HG02938 (cell line): Measurements from ENCODE around the gene SGMS1.
"Not testable (repeated sequence)": the region's sequence is repeated elsewhere in the genome, so short reads cannot be mapped to it uniquely, and the experiment has no call there.

ENCODE experiments used
- ATAC-seq: cut with Tn5 transposase; IDR thresholded peaks from one replicate; pipeline ENCODE4 v1.9.1; 2021; ENCODE audit warnings: mild to moderate bottlenecking, moderate library complexity; ENCODE audit not compliant: unreplicated experiment

The SGMS1 gene

DNA sequence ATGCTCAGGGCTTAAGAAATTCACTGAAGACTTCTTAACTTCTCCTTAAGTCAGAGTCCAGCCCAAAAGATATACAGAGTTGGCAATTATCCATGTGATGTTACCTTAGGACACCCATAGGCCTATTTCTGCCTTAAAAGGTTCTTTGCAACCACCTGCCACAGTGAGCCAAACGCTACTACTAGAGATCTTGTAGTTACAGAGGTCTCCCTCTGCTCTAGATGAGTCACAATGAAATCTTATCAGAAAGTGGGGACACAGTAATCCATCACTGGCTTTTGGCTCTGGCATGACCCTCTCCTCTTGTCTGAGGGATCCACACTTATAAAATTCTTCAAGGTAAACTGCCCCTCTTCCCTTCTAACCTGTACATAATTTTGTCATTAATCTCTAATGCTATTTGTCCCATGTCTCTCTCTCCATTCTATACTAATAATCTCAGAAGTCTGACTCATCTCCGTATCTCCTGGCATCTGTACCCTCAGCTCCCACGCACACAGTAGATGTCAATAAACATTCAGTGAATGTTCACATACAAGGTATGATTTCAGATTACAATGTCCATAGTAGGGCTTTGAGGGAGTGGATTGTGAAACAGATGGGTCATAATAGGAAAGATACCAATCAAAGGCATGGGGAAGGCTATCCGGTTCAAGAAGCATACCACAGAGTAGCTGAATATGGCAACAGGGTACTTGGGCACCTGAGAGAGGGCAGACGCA, 112.1 kb downstream of the SGMS1 start:
- ATAC-seq, result peak; percentile 25

DNA sequence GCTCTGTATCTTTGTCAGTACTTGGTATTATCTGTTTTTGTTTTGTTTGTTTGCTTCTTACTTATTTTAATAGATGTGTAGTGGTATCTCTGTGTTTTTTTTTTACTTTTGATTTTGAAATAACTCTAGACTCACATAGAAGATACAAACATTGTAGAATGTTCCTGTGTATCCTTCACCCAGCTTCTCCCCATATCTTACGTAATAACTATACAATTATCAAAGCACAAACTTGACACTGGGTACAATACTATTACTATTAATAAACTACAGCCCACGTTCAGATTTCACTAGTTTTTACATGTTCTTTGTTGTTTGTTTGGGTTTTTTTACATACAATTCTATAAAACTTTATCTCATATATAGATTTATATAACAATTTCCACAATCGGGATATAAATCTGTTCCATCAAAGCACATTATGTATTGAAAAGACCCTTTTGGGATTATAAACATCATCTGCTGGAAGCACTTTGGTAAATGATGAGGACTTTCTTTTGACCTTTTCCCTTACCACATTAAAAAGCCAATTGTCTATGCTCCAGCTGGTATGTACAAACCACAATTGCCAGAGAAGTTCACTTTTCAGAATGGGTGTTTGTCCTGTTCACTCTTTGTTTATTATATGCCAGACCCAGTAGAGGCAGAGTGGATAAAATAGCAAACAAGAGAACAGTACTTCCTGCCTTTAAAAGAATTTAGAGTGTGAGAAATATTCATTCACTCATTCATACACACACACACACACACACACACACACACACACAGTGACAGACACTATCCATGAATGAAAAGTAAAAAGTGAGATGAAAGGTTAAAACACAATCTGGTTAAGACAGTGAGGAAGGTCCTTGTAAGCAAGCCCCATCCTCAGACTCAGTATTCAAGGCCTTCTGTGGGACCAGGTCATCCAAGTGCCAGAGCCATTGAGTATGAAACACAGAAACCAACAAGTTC, 113.0 kb downstream of the SGMS1 start:
- no peak for ATAC-seq

DNA sequence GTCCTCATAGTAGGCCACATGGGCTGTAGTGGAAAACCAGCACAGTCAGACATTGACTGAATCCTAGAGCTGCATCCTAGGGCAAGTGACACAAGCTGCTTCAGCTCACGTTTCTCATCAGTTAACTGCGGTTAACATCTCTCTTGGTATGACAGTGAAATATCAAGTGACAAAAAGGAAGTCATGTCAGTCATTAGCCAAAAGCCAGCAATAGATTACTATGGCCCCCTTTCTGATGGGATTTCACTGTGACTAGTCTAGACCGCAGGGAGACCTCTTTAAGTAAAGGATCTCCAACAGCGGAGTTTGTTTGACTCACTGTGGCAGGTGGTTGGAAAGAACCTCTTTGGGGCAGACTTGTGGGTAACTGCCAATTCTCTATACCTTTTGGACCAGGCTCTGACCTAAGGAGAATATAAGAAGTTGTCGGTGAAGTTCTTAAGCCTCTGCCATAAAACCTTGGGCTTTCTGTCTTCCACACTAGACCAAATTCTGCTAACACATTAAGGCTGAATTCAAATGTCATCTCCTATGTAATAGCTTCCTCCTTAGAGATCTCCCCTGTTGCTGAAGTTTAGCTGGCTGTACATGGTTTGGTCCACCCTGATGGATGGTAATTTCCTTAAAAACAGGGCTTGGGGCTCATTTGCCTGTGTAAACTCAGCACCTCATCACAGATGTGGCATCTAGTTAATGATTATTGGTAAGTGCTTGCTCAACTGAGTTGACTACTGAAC, 115.3 kb downstream of the SGMS1 start:
- peak; percentile 75 for ATAC-seq

DNA sequence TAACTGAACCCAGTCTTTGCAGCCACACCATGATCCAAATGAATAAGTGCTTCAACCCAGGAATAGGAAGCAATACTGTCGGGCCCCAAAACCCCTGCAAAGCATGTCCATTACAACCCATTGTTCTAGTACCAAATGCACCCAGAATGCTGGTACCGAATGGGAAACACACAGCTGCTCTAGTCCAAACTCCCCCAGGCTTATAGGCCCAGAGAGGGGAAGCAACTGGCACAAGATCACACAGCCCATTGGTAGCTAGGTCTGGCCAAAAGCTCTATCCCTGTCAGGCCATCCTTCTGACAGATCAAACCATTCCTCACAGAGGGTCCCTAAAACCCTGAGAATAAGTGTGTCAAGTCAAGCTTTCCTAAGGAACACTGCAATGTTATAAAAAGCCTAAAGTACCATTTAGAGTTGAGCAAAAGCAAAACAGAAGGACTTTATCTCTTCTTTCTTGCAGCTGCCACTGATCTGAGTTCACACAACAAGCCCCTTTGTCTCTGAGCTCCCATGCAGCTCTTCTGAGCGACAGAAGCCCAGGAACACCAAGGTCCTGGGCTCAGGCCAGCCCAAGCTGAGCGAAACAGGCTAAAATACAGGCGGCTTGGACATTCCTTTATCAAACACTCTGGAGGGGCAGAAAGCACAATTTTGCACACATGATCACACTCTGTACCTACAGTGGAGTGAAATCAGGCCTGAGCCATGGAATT, 116.7 kb downstream of the SGMS1 start:
- ATAC-seq, result no peak

DNA sequence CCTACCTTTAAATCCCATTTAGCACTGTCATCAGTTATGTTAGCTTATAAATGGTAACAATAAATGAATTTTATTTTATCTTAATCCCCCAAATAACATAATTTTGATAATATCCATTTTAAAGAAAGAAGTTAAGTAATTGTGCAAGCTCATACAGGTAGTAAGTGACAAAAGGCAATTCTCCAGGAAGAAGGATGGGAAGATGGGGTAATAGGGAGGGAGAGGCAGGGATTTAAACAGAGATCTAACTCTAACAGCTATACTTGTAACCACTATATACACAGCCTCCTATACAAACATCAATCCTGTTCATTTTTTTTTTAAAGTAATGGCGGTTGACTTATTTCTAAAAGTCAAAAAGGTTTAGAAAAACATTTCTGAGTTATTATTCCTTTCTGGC, 119.4 kb downstream of the SGMS1 start:
- ATAC-seq, result no peak

DNA sequence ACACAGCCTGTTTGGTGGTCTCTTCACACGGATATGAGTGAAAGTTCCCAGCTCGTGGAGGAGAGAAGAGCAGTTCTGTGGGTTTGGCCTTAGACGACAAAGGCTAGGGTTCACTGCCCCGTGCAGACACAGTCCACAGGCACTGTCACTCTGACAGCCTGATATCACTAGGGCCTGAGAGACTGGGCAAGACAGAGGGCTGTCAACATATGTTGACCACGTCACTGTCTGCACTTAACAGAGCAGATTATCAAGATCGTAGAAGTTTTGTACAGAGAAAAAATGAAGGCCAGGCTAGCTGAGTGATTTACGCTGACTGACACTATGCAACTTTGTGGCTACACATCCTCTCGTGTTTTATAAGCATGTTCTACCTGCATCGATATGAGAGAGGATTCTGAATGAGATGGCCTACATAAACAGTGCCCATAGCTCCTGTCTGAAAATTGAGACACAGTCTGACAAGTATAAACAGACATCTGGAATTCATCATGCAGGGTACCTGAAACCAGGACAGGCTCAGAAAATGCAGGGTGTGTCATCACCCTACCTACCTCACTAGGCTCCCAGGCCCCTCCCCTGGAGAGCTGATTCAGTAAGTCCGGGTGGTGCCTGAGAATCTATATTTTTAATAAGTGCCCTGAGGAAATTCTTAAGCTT, 120.0 kb downstream of the SGMS1 start:
- ATAC-seq, result no peak

DNA sequence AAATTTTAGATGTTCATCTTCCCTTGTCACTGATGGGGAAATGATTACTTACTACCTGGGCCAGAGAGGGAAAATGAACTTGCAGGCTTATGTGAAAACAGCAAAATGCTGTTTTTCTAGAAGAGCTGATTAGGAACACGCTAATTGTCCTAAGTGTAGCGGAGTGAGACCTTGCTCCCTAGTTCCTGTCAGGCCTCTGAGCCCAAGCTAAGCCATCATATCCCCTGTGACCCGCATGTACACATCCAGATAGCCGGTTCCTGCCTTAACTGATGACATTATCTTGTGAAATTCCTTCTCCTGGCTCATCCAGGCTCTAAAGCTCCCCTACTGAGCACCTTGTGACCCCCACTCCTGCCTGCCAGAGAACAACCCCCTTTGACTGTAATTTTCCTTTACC, 120.6 kb downstream of the SGMS1 start:
- not testable (repeated sequence) for ATAC-seq

DNA sequence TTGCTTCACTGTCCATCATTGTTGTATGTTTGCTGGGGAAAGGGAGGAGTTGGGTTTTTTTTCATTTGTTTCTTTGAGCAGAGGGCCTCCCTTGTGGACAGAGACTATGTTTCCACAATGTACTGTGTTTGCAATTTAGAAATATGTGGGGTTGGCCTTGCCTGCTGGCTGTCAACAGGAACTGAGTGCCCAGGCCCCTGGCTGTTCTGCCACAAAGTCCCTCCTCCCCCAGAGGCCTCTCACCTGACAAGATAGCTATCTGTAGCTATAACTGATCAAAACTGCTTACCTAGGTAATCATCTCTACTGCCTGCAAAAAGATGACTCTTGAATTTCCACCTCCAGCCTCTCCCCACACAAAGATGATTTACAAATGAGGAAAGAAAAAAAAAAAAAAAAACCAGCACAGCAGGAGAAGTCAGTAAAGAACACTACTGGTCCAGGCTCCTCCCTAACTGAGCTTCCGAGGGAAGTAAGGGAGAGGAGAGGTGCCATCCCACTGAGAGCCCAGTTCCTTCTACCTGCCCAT, 121.8 kb downstream of the SGMS1 start:
- ATAC-seq, result no peak

DNA sequence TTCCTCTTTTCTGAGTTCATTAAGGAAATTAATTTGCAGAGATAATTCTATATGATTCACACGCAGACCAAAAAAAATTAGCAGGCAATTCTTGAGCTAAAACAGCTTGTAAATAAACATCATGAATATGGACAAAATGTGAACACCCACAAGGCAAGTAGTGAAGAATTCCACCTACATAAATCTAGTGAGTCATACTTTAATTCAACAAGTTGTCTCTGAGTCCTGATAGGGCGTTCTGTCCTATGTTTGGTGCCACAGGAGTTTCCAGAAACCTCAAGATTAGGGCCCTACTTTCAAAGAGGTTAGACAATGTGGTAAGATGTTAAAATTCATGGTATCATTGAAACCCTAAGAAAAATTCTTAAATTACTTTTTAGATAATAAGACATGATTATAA, 122.3 kb downstream of the SGMS1 start:
- no peak for ATAC-seq

DNA sequence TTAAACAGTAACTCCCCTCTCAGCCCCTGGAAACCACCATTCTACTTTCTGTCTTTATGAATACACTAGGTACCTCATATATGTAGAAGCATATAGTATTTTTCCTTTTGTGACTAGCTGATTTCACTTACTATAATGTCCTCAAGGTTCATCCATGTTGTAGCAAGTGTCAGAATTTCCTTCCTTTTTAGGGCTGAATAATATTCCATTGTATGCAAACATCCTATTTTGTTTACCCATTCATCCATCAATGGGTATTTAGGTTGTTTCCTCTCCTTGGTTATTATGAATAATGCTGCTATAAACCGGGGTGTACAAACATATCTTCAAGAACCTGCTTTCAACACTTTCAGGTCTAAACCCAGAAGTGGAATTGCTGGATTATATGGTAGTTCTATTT, 125.3 kb downstream of the SGMS1 start:
- peak; percentile 35 for ATAC-seq

DNA sequence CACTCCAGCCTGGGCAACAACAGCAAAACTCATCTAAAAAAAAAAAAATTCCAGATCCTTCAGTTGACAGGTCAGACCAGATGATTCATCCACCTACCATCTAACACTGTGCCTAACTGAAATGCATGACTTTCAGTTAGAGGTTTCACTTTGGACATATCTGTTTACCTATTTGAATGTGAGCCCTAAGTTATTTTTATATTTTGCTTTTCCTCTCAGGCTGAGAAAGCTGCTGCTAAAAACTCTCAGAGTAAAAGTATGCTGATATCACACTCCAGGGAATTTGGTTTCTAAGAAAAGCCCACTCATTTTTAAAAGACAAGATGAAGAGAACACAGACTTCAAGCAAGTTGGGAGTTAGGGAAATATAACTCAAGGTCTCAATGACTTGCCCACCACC, 126.0 kb downstream of the SGMS1 start:
- peak; percentile 92 for ATAC-seq

DNA sequence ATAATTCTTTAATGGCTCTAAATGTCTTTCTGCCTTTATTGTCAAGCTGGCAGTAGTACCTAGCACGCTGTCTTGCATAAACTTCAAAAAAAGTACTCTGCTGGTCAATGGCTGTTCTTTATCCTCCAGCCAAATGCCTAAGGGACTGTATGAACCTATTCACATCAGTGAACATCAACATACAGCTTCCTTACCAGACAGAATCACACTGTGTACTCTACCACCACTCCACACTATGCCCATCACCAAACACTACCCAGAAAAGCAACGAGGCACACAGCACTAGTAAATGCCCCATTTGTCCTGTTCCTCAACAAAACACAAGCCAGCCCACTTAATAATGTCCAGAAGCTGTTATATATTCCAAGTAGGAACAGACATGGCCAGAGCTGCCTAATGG, 127.5 kb downstream of the SGMS1 start:
- ATAC-seq, result no peak

DNA sequence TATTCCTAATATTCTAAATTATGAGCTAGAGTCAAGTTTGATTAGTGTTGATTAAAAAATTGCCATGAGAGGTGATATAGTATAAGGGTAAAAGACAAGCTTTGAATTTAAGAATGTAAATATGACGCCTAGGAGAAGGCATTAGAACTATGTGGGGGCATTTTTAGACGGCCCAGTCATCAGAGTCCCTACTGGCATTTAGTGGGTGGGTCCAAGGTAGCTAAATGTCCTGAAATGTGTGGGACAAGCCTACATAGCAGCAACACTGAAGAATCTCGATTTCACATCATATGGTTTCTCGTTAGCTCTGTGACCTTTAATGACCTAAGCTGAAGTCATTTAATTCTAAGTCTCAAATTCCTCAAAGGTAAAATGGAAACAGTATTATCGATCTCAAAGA, 133.5 kb downstream of the SGMS1 start:
- no peak for ATAC-seq

DNA sequence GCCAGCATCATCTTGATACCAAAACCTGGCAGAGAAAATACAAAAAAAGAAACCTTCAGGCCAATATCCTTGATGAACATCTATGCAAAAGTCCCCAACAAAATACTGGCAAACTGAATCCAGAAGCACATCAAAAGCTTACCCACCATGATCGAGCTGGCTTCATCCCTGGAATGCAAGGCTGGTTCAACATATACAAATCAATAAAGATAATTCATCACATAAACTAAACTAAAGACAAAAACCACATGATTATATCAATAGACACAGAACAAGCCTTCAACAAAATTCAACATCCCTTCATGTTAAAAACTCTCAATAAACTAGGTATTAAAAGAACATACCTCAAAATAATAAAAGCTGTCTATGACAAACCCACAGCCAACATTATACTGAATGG, 139.2 kb downstream of the SGMS1 start:
- not testable (repeated sequence) for ATAC-seq

DNA sequence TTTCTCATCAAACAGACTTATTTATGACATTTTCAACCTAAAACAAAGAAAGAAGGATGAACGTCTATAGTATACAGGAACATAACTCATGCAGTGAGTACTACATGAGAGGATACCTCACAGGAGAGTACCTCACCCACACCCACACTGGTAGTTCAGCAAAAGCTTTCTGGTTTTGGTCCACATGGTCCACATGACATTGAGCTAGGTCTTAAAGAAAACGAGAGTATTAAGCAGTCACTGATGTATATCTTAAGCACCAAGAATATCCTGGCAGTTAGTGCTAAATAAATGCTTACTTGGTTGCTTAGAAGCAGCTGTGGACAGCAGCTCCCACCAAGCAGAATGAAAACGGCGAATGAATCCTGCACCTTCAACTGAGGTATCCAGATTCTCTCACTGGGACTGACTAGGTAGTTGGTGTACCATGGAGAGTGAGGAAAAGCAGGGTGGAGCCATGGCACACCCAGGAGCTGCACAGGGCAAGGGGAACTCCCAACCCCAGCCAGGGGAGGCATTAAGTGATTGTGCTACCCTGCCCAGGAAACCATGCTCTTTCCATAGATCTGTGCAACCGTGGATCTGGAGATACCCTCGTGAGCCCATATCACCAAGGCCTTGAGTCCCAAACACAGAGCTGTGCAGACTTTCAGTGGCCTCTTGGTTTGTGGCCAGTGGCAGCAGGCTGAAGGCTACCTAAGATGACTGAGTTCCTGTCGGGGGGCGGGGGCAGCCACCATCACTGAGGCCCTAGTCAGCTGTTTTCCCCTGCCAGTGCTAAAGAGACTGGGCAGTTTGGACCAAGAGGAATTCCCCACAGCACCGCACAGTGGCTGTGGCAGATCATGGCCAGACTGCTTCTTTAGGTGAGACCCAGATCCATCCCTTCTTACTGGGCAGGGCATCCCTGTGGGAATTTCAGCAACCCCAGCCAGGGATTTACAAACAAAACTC, 143.4 kb downstream of the SGMS1 start:
- ATAC-seq, result peak; percentile 81

DNA sequence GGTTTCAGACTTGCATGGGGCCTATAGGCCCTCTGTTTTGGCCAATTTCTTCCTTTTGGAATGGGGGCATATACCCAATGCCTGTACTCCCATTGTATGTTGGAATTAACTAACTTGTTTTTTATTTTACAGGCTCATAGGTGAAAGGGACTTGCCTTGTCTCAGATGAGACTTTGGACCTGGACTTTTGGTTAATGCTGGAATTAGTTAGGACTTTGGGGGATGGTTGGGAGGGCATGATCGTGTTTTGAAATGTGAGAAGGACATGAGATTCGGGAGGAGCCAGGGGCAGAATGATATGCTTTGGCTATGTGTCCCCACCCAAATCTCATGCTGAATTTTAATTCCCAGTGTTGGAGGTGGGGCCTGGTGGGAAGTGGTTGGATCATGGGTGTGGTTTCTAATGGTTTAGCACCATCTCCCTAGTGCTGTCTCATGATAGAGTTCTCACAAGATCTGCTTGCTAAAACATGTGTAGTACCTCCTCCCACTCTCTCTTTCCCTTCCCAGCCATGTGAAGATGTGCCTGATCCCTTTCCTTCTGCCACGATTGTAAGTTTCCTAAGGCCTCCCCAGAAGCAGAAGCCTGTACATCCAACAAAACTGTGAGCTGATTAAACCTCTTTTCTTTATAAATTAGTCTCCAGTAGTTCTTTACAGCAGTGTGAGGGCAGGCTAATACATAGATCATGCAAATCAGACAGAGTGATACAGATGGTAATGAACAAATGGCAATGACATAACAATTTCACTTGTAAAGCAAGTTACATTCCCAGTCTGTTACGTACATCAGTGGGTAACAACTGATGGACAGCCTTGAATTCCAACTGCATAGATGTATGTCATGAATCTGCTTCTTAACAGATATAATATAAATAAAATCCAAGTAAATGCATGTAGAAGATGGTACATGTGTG, 146.2 kb downstream of the SGMS1 start:
- ATAC-seq, result no peak

DNA sequence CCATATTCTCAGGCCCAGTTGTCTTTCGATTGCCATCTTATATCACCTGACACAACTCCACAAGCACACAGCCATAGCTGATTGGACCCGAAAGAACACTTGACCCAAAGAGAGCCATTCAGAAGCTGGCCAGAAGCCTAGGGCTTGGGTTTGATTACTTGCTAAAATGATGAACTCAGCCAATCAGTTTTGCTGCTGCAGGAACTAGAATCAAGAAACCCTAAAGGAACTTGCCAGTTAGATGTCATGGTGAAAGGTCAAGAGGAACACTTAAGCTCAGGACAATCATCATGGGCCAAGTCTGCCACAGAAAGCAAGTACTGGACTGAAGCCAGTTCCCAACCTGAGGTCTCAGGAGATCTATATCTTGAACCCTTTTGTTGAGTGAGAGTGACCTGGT, 150.0 kb downstream of the SGMS1 start:
- no peak for ATAC-seq

DNA sequence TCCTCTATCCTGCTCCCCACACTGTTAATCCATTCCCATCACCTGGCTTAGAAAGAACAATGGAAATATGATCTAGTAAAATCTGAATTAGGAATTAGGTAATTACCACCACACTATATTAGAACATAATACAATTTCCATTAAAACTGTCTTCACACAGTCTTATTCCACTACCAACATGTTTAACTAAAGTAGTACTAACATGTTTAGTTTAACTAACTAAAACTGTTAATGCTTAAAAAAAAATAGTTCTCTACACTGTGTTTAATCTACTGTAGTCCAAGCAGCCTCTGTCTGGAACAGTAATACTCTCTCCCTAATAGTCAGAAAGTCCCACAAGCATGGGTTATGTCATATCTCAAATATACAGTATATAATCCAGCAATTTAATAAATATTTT, 150.8 kb downstream of the SGMS1 start:
- ATAC-seq, result no peak
